ENCODE measurements around the gene FAM193A.
"Not testable (repeated sequence)": the region's sequence is repeated elsewhere in the genome, so short reads cannot be mapped to it uniquely, and the experiment has no call there.

The FAM193A gene

DNA sequence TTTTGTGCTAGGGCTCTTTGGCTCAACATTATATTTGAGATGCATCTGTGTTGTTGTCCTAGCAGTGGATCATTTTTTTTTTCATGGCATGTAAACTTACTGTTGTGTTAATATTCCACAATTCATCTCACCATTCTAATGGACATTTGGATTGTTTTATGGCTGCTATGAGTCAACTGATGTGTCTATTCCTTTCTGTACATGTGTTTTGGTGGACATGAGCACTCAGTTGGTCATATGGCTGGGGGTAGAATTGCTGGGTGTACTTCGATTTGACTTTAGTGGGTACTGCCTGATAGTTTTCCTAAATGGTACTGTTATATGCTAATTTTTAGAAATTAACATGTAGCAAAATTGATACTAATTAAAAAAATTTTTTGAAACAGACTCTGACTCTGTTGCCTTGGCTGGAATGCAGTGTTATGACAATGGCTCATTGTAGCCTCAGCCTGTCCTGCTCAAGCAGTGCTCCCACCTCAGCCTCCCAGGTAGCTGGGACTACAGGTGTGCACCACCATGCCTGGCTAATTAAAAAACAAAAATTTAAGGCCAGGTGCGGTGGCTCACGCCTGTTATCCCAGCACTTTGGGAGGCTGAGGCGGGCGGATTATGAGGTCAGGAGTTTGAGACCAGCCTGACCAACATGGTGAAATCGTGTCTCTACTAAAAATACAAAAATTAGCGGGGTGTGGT is 9.0 kb downstream of the FAM193A start:
- TF ChIP-seq, protein P1, sequence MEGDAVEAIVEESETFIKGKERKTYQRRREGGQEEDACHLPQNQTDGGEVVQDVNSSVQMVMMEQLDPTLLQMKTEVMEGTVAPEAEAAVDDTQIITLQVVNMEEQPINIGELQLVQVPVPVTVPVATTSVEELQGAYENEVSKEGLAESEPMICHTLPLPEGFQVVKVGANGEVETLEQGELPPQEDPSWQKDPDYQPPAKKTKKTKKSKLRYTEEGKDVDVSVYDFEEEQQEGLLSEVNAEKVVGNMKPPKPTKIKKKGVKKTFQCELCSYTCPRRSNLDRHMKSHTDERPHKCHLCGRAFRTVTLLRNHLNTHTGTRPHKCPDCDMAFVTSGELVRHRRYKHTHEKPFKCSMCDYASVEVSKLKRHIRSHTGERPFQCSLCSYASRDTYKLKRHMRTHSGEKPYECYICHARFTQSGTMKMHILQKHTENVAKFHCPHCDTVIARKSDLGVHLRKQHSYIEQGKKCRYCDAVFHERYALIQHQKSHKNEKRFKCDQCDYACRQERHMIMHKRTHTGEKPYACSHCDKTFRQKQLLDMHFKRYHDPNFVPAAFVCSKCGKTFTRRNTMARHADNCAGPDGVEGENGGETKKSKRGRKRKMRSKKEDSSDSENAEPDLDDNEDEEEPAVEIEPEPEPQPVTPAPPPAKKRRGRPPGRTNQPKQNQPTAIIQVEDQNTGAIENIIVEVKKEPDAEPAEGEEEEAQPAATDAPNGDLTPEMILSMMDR (IDR thresholded peaks at IDR 0.05; ENCODE audit: low read depth, low read length, missing control alignments): no peak
- H3K4me3 ChIP-seq (replicated peaks; ENCODE audit: low read depth, low read length): no peak overlapping the region
- DNase-seq (ENCODE audit: extremely low read depth, low read depth): no peak

DNA sequence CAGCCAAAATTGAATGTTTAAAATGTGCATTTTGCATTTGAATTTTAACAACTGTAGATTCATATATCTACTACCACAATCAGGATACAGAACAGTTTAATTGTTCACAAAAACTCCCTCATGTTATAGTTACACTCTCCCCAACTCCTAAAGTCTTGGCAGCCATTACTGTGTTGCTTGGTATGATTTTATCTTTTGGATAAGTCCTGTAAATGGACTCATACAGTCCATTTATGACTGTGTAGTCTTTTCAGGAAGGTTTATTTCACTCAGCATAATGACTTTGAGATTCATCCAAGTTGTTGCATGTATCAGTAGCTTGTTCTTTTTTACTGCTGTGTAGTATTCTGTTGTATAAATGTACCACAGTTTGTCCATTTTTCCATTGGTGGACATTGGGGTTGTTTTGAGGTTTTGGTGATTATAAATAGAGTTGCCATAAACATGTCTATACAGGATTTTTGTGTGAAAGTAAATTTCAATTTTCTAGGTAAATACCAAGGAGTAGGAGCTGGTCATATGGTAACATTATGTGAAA is 9.9 kb downstream of the FAM193A start:
- DNase-seq (ENCODE audit: extremely low read depth, low read depth): no peak
- no peak overlapping the region for H3K4me3 ChIP-seq (replicated peaks; ENCODE audit: low read depth, low read length)
- TF ChIP-seq, protein P1 (IDR thresholded peaks at IDR 0.05; ENCODE audit: low read depth, low read length, missing control alignments): no peak

DNA sequence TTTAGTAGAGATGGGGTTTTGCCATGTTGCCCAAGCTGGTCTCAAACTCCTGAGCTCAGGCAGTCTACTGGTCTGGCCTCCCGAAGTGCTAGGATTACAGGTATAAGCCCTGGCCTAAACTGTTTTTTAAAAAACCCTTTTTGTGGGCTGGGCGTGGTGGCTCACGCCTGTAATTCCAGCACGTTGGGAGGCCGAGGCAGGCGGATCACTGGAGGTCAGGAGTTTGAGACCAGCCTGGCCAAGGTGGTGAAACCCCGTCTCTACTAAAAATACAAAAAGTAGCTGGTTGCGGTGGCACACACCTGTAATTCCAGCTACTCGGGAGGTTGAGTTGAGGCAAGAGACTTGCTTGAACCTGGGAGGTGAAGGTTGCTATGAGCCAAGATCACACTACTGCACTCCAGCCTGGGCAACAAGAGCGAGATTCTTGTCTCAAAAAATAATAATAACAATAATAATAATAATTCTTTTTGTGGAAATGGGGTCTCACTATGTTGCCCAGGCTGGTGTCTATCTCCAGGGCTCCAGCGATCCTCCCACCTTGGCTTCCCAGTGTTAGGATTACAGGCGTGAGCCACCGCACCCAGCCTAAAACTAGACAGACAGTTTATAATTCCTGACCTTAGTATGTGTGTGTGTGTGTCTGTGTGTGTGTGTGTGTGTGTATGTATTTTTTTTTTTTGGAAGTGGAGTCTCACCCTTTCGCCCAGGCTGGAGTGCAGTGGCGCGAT is 10.7 kb downstream of the FAM193A start:
- not testable (repeated sequence) for H3K4me3 ChIP-seq (replicated peaks; ENCODE audit: low read depth, low read length); DNase-seq (ENCODE audit: extremely low read depth, low read depth)

DNA sequence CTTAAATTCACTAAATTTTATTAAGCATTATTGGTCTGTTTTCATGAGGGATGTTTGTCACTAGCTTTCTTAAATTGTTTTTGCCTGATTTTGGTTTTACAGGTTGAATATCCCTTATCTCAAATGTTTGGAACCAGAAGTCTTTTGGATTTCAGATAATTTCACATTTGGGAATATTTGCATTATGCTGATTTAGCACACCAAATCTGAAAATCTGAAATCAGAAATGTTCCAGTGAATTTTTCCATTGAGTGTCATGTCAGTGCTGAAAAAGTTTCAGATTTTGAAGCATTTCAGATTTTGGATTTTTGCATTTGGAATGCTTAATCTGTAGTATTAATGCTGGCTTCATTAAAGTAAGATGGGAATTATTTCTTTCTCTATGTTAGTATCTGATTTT is 14.7 kb downstream of the FAM193A start:
- H3K4me3 ChIP-seq (replicated peaks; ENCODE audit: low read depth, low read length): no peak overlapping the region
- TF ChIP-seq, protein P1 (IDR thresholded peaks at IDR 0.05; ENCODE audit: low read depth, low read length, missing control alignments): no peak
- no peak for DNase-seq (ENCODE audit: extremely low read depth, low read depth)

DNA sequence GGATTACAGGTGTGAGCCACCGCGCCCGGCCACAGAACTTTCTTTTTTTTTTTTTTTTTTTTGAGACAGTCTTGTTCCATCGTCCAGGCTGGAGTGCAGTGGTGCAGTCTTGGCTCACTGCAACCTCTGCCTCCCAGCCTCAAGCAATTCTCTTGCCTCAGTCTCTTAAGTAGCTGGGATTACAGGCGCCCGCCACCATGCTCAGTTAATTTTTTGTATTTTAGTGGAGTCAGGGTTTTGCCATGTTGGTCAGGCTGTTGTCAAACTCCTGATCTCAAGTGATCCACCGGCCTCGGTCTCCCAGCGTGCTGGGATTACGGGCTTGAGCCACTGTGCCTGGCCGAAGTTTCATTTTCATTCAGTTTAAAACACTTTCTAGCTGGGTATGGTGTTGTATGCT is 16.4 kb downstream of the FAM193A start:
- no peak overlapping the region for H3K4me3 ChIP-seq (replicated peaks; ENCODE audit: low read depth, low read length)
- TF ChIP-seq, protein P1 (IDR thresholded peaks at IDR 0.05; ENCODE audit: low read depth, low read length, missing control alignments): no peak
- DNase-seq (ENCODE audit: extremely low read depth, low read depth): no peak

DNA sequence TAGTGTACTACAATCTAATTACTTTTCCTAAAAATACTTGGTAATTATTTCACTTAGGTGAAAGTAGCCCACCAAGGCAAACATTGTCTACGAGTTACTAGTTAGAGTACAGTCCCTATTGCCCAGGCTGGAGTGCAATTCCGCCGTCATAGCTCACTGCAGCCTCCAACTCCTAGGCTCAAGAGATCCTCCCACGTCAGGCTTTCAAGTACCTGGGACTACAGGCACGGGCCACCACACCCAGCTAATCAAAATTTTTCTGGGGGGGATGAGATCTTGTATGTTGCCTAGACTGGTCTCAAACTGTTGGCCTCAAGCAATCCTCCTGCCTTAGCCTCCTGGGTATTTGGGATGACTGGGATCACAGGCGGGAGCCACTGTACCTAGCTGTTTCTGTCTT is 21.9 kb downstream of the FAM193A start:
- no peak overlapping the region for H3K4me3 ChIP-seq (replicated peaks; ENCODE audit: low read depth, low read length)
- DNase-seq (ENCODE audit: extremely low read depth, low read depth): no peak
- TF ChIP-seq, protein P1 (IDR thresholded peaks at IDR 0.05; ENCODE audit: low read depth, low read length, missing control alignments): no peak

DNA sequence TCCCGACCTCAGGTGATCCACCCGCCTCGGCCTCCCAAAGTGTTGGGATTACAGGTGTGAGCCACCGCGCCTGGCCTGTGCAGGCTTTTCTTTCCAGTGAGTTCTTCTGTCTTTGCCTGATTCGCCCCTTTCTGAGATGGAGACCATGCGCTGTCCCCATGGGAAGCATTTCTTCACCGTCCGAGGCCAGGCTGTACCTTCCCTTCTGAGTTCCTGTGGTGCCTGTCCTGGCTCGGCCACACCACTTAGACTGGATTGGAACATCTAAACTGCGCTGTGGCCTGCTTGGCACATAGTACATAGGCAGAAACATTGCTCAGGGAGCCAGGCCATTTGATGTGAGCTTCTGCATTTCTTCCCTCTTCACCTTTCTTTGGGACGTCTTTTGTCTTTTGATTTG is 23.7 kb downstream of the FAM193A start:
- TF ChIP-seq, protein P1 (IDR thresholded peaks at IDR 0.05; ENCODE audit: low read depth, low read length, missing control alignments): no peak
- DNase-seq (ENCODE audit: extremely low read depth, low read depth): no peak
- H3K4me3 ChIP-seq (replicated peaks; ENCODE audit: low read depth, low read length): no peak overlapping the region

Data from HFF-Myc (cell line).